Endothelial cell of umbilical vein (primary cell): ENCODE measurements around the gene HSFX3. TPM values are rescaled to one million over a fixed set of nuclear protein-coding genes. Genes with fewer than 3 reads are reported as not detected.
"Not testable (repeated sequence)": the region's sequence is repeated elsewhere in the genome, so short reads cannot be mapped to it uniquely, and the experiment has no call there.

Source experiments
- BruUV-seq: library from RNA; stranded (reverse); fragments of 400-500 nt; replicated peaks from 2 replicates; lab custom pipeline; 2021; lab: Mats Ljungman, UMichigan
- CTCF ChIA-PET: fragments of 300-600, 350-600 bp; sonication (Branson Sonifier 250); formaldehyde crosslinking; loops from one replicate; lab custom pipeline; 2021; ENCODE audit warnings: antibody characterized with exemption, inconsistent platforms; lab: Charles Lee
- POLR2A ChIA-PET: fragments of 300-600, 350-600 bp; sonication (Branson Sonifier 250); formaldehyde crosslinking; loops from one replicate; lab custom pipeline; 2021; ENCODE audit warnings: antibody characterized with exemption, inconsistent platforms; lab: Charles Lee
- DNase-seq: peaks from one replicate; pipeline ENCODE4 v3.0.0-alpha.2; 2011; ENCODE audit warnings: low read depth, low spot score
- FAIRE-seq: peaks from 2 replicates; lab custom pipeline; 2011; peaks lifted over from hg19 to GRCh38; lab: Jason Lieb, UNC
- H2AFZ ChIP-seq: 2 replicates; pipeline ENCODE4 v1.6.0; 2012; ENCODE audit warnings: low read depth, low read length, control low read depth, inconsistent platforms
- H3K27ac ChIP-seq: 2 replicates; pipeline ENCODE4 v1.5.1; 2011; ENCODE audit warnings: low read depth, mild to moderate bottlenecking, control low read depth, low read length, moderate library complexity; ENCODE audit not compliant: insufficient read depth
- H3K27me3 ChIP-seq, 2 experiments: 2 replicates each; pipeline versions ENCODE4 v1.6.0 to v1.6.1; 2011; ENCODE audit warnings: low read length in 2 of 2, mixed read lengths in 1 of 2; ENCODE audit not compliant: control insufficient read depth in 2 of 2, insufficient read depth in 2 of 2
- H3K36me3 ChIP-seq, 2 experiments: 2 replicates in 1 of 2; 3 replicates in 1 of 2; pipeline ENCODE4 v1.5.1; 2011; ENCODE audit warnings: low read length in 2 of 2, mild to moderate bottlenecking in 1 of 2, moderate library complexity in 1 of 2; ENCODE audit not compliant: control insufficient read depth in 2 of 2, insufficient read depth in 2 of 2; ENCODE audit errors: extremely low read depth in 1 of 2
- H3K4me1 ChIP-seq: 3 replicates; pipeline ENCODE4 v1.5.1; 2011; ENCODE audit warnings: mild to moderate bottlenecking, low read length; ENCODE audit not compliant: control insufficient read depth, insufficient read depth; ENCODE audit errors: extremely low read depth
- H3K4me2 ChIP-seq: 2 replicates; pipeline ENCODE4 v1.6.1; 2011; ENCODE audit warnings: low read length, control low read depth, mixed read lengths; ENCODE audit not compliant: insufficient read depth
- H3K4me3 ChIP-seq, 3 experiments: fragments of 200-600 bp in 1 of 3; sonication (generic), shearing (Covaris generic) in 1 of 3; replicated peaks in 1 of 3; 2 replicates each; pipeline ENCODE4 v1.5.1; 2011 to 2016; ENCODE audit warnings: control low read depth in 3 of 3, low read length in 3 of 3, mild to moderate bottlenecking in 2 of 3, inconsistent platforms in 1 of 3, low read depth in 1 of 3, moderate library complexity in 1 of 3; ENCODE audit not compliant: insufficient read depth in 1 of 3
- H3K79me2 ChIP-seq: 2 replicates; pipeline ENCODE4 v1.6.0; 2012; ENCODE audit warnings: low read length, inconsistent platforms; ENCODE audit not compliant: control insufficient read depth, insufficient read depth
- H3K9ac ChIP-seq: replicated peaks from 2 replicates; pipeline ENCODE3; 2011; ENCODE audit warnings: low read length, control low read depth; ENCODE audit not compliant: insufficient read depth; ENCODE audit errors: extremely low read depth
- H3K9me1 ChIP-seq: replicated peaks from 3 replicates; pipeline ENCODE4 v1.6.0; 2011; ENCODE audit warnings: mild to moderate bottlenecking, low read length; ENCODE audit not compliant: control insufficient read depth, insufficient read depth; ENCODE audit errors: extremely low read depth
- H3K9me3 ChIP-seq: replicated peaks from 2 replicates; pipeline ENCODE4 v1.5.1; 2012; ENCODE audit warnings: low read length, inconsistent platforms; ENCODE audit not compliant: control insufficient read depth, insufficient read depth
- H4K20me1 ChIP-seq: replicated peaks from 2 replicates; pipeline ENCODE3; 2011; ENCODE audit warnings: mild to moderate bottlenecking, low read length; ENCODE audit not compliant: control insufficient read depth, insufficient read depth; ENCODE audit errors: extremely low read depth
- GATA2 ChIP-seq: IDR thresholded peaks from 2 replicates; pipeline ENCODE4 v1.7.0; 2011; ENCODE audit warnings: low read depth, mild to moderate bottlenecking, moderate library complexity, mixed read lengths, low read length; ENCODE audit not compliant: insufficient read length, insufficient read depth
- dilution Hi-C: fragments of 300-500 bp; cut with MboI; formaldehyde crosslinking; loops from one replicate; pipeline ENCODE4 v1.15.0; 2019; ENCODE audit warnings: low sequenced_read_pairs; ENCODE audit not compliant: extremely low pct_ligation_motif_present
- intact Hi-C: fragments of 100-400 bp; cut with micrococcal nuclease; formaldehyde crosslinking; loops from one replicate; pipeline ENCODE4 v1.10.0; 2022
- polyA plus RNA-seq, 4 experiments: library from polyadenylated mRNA; depleted of rRNA in 3 of 4; stranded (reverse) in 3 of 4; unstranded in 1 of 4; fragments of >200 nt; gene quantifications; 2 replicates each; pipeline versions ENCODE4 v1.2.1 to v1.2.3, GENCODE V29; 2011 to 2012; ENCODE audit warnings: missing spikeins in 1 of 4
- total RNA-seq: library from RNA; stranded (reverse); gene quantifications from 2 replicates; pipeline ENCODE4 v1.2.3, GENCODE V29; 2021

HSFX3 gene
- total and polyA plus RNA-seq, 2 donors (not counting 3 experiments of a cell fraction or from before 2014, with no cell fraction given): not detected

GRCh38 chrX:149503446-149503845 is 46.3 kb downstream of the HSFX3 start:
- POLR2A ChIA-PET, BruUV-seq, H3K9me3 ChIP-seq, dilution Hi-C loops, H3K4me3 ChIP-seq, H4K20me1 ChIP-seq, H3K36me3 ChIP-seq, H3K9me1 ChIP-seq, H3K79me2 ChIP-seq, H3K9ac ChIP-seq, H2AFZ ChIP-seq, H3K27me3 ChIP-seq, H3K4me2 ChIP-seq: not testable (repeated sequence)
- FAIRE-seq (peak; percentile 100), DNase-seq (peak; percentile 31)
- Histone ChIP-seq H3K27ac (peak overlapping the region; percentile 44), H3K4me1 (peaks cover 17% of the 10 kb centered on the region)
- CTCF ChIA-PET: interaction anchor here (0.6 kb wide), 1 partner anchor 32 kb away, joined by 3 read pairs; no protein-coding TSS in a partner anchor
- intact Hi-C loops: loop anchor here (10.0 kb wide), 1 partner anchor 431 kb away; the partner anchor contains the start of gene EOLA2
- TF ChIP-seq GATA2: peak; percentile 59

GRCh38 chrX:149502923-149503322 is 46.8 kb downstream of the HSFX3 start:
- H3K9me3 ChIP-seq, H2AFZ ChIP-seq, H3K27me3 ChIP-seq, BruUV-seq, H3K36me3 ChIP-seq, H3K4me2 ChIP-seq, POLR2A ChIA-PET, H3K9ac ChIP-seq, DNase-seq, CTCF ChIA-PET, H3K4me3 ChIP-seq, FAIRE-seq, H4K20me1 ChIP-seq, H3K9me1 ChIP-seq, H3K79me2 ChIP-seq, dilution Hi-C loops: not testable (repeated sequence)
- Histone ChIP-seq H3K27ac (peak overlapping the region; percentile 39), H3K4me1 (peaks cover 17% of the 10 kb centered on the region)
- intact Hi-C loops: loop anchor here (10.0 kb wide), 1 partner anchor 432 kb away; the partner anchor contains the start of gene EOLA2
